ENCODE measurements around the gene ST8SIA4.

The ST8SIA4 gene

GRCh38 chr5:100834519-100834918 lies 68.6 kb downstream of the ST8SIA4 start:
- no peak for TF ChIP-seq CTCF (IDR thresholded peaks at IDR 0.05)

GRCh38 chr5:100832252-100833230 lies 70.5 kb downstream of the ST8SIA4 start:
- TF ChIP-seq CTCF (IDR thresholded peaks at IDR 0.05) = no peak

- no peak for TF ChIP-seq CTCF (IDR thresholded peaks at IDR 0.05)
Observed at GRCh38 chr5:100828898-100829356, 74.2 kb downstream of the ST8SIA4 start.

GRCh38 chr5:100828071-100828897 lies 74.8 kb downstream of the ST8SIA4 start:
- TF ChIP-seq CTCF (IDR thresholded peaks at IDR 0.05) = no peak

- no peak for TF ChIP-seq CTCF (IDR thresholded peaks at IDR 0.05)
Observed at GRCh38 chr5:100827481-100827889, 75.6 kb downstream of the ST8SIA4 start.

- TF ChIP-seq CTCF (IDR thresholded peaks at IDR 0.05) = no peak
Observed at GRCh38 chr5:100826133-100826532, 76.9 kb downstream of the ST8SIA4 start.

- no peak for TF ChIP-seq CTCF (IDR thresholded peaks at IDR 0.05)
Observed at GRCh38 chr5:100824635-100825034, 78.4 kb downstream of the ST8SIA4 start.
